HL-60 (cell line): ENCODE results near the gene MAP2K6.

ENCODE experiments used
- CTCF ChIP-seq: IDR thresholded peaks from one replicate; pipeline ENCODE4 v1.5.1; 2011; ENCODE audit warnings: low read length, control low read depth, inconsistent platforms; ENCODE audit not compliant: insufficient read depth
- POLR2AphosphoS5 ChIP-seq: IDR thresholded peaks from 2 replicates; pipeline ENCODE4 v1.6.1; 2012; ENCODE audit warnings: low read depth

GRCh38 chr17:69581061-69581961, 166.8 kb downstream of the MAP2K6 start:
- TF ChIP-seq CTCF (no peak), POLR2AphosphoS5 (no peak)
